GM23338 (cell line): Measurements from ENCODE around the gene TMEM190.

Source experiments
- CREB1 ChIP-seq: fragments of 250-450 bp; sonication (Bioruptor Pico); IDR thresholded peaks from 2 replicates; pipeline ENCODE4 v1.5.0; 2020; ENCODE audit warnings: low read depth, mild to moderate bottlenecking, moderate library complexity
- CTCF ChIP-seq, 2 experiments: fragments of 200-600 bp in 1 of 2; sonication (generic) in 1 of 2; conservative IDR thresholded peaks; 2 replicates each; pipeline versions ENCODE4 v1.5.1 to v1.6.1; 2016 to 2017; ENCODE audit warnings: antibody characterized with exemption in 2 of 2, low read depth in 2 of 2, mild to moderate bottlenecking in 2 of 2, moderate library complexity in 1 of 2
- ETS1 ChIP-seq: IDR thresholded peaks from 2 replicates; pipeline ENCODE4 v1.6.1; 2016; ENCODE audit warnings: antibody characterized with exemption
- EZH2 ChIP-seq: fragments of 200-600 bp; sonication (generic); IDR thresholded peaks from one replicate; pipeline ENCODE4 v1.8.0; 2017; ENCODE audit warnings: antibody characterized with exemption, mild to moderate bottlenecking, low read depth; ENCODE audit not compliant: unreplicated experiment
- EZH2phosphoT487 ChIP-seq: fragments of 200-600 bp; sonication (generic); IDR thresholded peaks from one replicate; pipeline ENCODE4 v1.8.1; 2018; ENCODE audit warnings: antibody characterized with exemption; ENCODE audit not compliant: unreplicated experiment
- JUNB ChIP-seq: IDR thresholded peaks from one replicate; pipeline ENCODE4 v1.6.1; 2016; ENCODE audit warnings: antibody characterized with exemption; ENCODE audit not compliant: unreplicated experiment
- NANOG ChIP-seq: IDR thresholded peaks from 2 replicates; pipeline ENCODE4 v1.6.1; 2016; ENCODE audit warnings: antibody characterized with exemption, borderline replicate concordance
- POLR2AphosphoS5 ChIP-seq: IDR thresholded peaks from 2 replicates; pipeline ENCODE4 v1.6.1; 2016; ENCODE audit warnings: antibody characterized with exemption, low read depth
- REST ChIP-seq: IDR thresholded peaks from one replicate; pipeline ENCODE4 v1.6.1; 2018; ENCODE audit warnings: antibody characterized with exemption; ENCODE audit not compliant: unreplicated experiment
- STAT1 ChIP-seq: IDR thresholded peaks from one replicate; pipeline ENCODE4 v1.6.1; 2016; ENCODE audit warnings: antibody characterized with exemption; ENCODE audit not compliant: unreplicated experiment
- ZNF114 ChIP-seq: fragments of 250-450 bp; sonication (Bioruptor Pico); IDR thresholded peaks from 2 replicates; pipeline ENCODE4 v1.5.0; 2020; ENCODE audit warnings: mild to moderate bottlenecking, moderate library complexity
- ZNF462 ChIP-seq: fragments of 250-450 bp; sonication (Bioruptor Pico); IDR thresholded peaks from 2 replicates; pipeline ENCODE4 v1.5.0; 2020; ENCODE audit warnings: mild to moderate bottlenecking, moderate library complexity

- TF ChIP-seq POLR2AphosphoS5, result no peak; the same call in 1 of the 2 replicates
- no peak for TF ChIP-seq EZH2phosphoT487
- TF ChIP-seq CTCF (conservative IDR thresholded peaks at IDR 0.05; ENCODE audit: low read depth in 2 of 2), result no peak; a peak in 1 of 4 replicates
- TF ChIP-seq REST, result no peak
- TF ChIP-seq EZH2, result no peak
- TF ChIP-seq STAT1, result no peak
- no peak for TF ChIP-seq NANOG
- TF ChIP-seq CREB1 (CRISPR knock-in tag), result no peak
- TF ChIP-seq ETS1, result no peak
- TF ChIP-seq JUNB, result no peak
- TF ChIP-seq ZNF462, result no peak
- TF ChIP-seq ZNF114 (CRISPR knock-in tag), result no peak
These were observed 7.7 kb upstream of the TMEM190 start for GRCh38 chr19:55368701-55369563.
